Measurements from ENCODE around the gene ZNF133. TPM values are rescaled to one million over a fixed set of nuclear protein-coding genes. Genes with fewer than 3 reads are reported as not detected.

Gene ZNF133
- total and polyA plus RNA-seq, 12 donors = 4.9 to 16.6 (median 6.0) TPM

DNA sequence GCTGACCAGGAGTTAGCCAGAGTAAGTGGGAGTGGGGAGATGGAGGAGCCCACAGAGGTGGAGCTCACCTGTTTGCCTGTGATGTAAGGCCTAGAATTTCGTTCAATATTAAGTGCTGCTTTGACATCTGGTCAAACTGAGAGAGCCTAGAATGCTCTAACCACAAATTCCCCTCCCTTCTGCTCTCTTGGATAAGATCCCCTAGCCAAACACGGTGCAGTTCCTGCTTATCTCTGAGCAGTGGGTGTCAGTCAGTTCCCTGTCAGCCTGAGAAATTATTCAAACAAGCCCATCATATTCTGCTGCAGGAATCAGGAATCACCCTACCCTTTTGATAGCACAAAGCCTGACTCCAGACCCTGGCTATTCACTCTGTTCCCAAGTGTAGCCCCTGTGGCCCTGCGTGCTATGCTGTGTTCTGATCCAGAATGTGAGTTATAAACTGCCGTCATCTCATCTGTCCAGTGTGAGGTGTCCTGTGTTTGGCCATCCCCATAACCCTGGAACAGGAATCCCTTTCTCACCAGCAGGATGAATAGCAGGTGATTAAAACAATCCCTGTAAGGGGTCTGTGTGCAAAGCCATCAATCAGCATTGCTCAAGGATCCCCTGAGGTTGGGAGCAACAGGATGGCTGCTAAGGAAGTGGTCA, 31.8 kb upstream of the ZNF133 start:
- intact Hi-C loops (cut with DNase I) = no loop called here
- 42 to 51% methylated on average over 4 of the region's 4 CpGs for WGBS, 2 donors
- no peak for ATAC-seq
- Histone ChIP-seq H3K4me1 (no peaks in the 10 kb centered on the region), H3K36me3 (no peaks in the 10 kb centered on the region), H3K27me3 (peaks cover 0 to 19% (median 0%) of the 10 kb centered on the region in 7 donors), H3K9me3 (no peaks in the 10 kb centered on the region), H3K27ac (no peak overlapping the region), H3K4me3 (no peak overlapping the region)
- DNase-seq = no peak
- TF ChIP-seq, protein P1, sequence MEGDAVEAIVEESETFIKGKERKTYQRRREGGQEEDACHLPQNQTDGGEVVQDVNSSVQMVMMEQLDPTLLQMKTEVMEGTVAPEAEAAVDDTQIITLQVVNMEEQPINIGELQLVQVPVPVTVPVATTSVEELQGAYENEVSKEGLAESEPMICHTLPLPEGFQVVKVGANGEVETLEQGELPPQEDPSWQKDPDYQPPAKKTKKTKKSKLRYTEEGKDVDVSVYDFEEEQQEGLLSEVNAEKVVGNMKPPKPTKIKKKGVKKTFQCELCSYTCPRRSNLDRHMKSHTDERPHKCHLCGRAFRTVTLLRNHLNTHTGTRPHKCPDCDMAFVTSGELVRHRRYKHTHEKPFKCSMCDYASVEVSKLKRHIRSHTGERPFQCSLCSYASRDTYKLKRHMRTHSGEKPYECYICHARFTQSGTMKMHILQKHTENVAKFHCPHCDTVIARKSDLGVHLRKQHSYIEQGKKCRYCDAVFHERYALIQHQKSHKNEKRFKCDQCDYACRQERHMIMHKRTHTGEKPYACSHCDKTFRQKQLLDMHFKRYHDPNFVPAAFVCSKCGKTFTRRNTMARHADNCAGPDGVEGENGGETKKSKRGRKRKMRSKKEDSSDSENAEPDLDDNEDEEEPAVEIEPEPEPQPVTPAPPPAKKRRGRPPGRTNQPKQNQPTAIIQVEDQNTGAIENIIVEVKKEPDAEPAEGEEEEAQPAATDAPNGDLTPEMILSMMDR (IDR thresholded peaks at IDR 0.05) = no peak

DNA sequence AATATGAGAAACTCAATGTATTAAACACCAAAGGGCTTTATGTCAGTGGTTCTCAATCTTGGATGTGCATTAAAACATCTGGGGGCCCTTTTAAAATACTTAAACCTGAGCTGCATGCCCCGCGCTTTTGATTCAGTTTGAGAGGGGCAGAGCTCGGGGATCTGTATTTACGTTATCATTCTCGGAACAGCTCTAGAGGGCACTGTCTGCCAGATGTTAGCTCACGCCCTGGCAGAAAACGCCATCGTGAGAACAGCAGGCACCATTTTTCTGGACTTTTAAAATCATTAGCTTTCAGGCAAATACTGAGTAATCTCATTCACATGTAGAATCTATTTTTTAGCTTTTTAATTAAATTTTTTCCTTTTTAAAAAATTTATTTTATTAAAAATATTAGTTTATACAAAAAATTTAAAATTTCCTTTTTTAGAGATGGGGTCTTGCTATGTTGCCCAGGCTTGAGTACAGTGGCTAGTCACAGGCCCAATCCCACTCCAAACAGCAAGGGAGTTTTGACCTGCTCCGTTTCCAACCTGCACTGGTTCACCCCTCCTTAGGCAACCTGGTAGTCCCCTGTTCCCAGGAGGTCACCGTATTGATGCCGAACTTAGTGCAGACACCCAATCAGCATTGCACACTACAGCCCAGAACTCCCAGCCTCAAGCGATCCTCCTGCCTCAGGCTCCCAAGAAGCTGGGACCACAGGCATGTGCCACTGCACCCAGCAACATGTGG, 30.0 kb upstream of the ZNF133 start:
- ATAC-seq (no peak), DNase-seq (no peak)
- Histone ChIP-seq H3K27me3 (peaks cover 0 to 19% (median 0%) of the 10 kb centered on the region in 7 donors), H3K4me1 (no peaks in the 10 kb centered on the region), H3K4me3 (no peak overlapping the region), H3K27ac (no peak overlapping the region), H3K9me3 (no peaks in the 10 kb centered on the region), H3K36me3 (no peaks in the 10 kb centered on the region)
- intact Hi-C loops (cut with DNase I) = no loop called here
- WGBS, 2 donors = 71 to 73% methylated on average over 12 of the region's 12 CpGs
- TF ChIP-seq, protein P1 (IDR thresholded peaks at IDR 0.05) = no peak

DNA sequence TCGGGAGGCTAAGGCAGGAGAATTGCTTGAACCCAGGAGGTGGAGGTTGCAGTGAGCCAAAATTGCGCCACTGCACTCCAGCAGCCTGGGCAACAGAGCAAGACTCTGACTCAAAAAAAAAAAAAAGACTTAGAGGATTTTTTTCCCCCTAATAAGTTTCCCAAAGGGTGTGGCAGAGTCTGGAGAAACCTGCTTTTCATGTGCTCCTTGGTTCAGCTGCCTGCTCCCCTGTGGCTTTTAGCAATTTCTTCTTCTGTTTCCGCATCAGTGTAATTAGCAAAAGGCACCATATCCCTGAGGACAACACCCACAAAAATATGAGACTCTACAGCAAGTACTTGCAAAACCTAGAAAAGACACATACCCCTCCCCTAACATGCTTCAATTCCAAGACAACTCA, 28.6 kb upstream of the ZNF133 start:
- Histone ChIP-seq H3K27me3 (peaks cover 0 to 19% (median 0%) of the 10 kb centered on the region in 7 donors), H3K9me3 (no peaks in the 10 kb centered on the region), H3K4me3 (no peak overlapping the region), H3K36me3 (no peaks in the 10 kb centered on the region), H3K27ac (no peak overlapping the region), H3K4me1 (no peaks in the 10 kb centered on the region)
- WGBS, 2 donors = 89 to 90% methylated on average over 3 of the region's 3 CpGs
- DNase-seq (no peak), ATAC-seq (no peak)
- TF ChIP-seq, protein P1 (IDR thresholded peaks at IDR 0.05) = no peak
- intact Hi-C loops (cut with DNase I) = no loop called here

DNA sequence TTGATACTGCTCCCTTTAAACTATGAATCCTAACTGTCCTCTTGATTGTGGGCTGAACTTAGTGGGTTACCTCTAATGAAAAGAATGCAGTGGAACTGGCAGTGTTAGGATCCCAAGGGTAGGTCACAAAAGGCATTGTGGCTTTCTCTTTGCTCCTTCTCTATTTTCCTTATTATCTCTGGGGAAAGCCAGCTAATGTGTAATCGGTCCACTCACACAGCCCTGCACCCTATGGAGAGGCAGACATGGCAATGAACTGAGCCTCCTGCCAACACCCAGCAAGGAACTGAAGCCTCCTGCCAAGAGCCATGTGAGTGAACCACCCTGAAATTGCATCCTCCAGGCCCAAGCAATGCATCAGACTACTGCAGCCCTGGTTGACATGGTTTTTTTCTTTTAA, 24.6 kb upstream of the ZNF133 start:
- TF ChIP-seq, protein P1 (IDR thresholded peaks at IDR 0.05) = no peak
- ATAC-seq (no peak), DNase-seq (no peak)
- intact Hi-C loops (cut with DNase I) = no loop called here
- no peaks in the 10 kb centered on the region for H3K4me1 ChIP-seq
- no peaks in the 10 kb centered on the region for H3K36me3 ChIP-seq
- no peak overlapping the region for H3K4me3 ChIP-seq
- H3K27me3 ChIP-seq = peaks cover 0 to 31% (median 7%) of the 10 kb centered on the region in 7 donors
- H3K27ac ChIP-seq = no peak overlapping the region
- 47 to 58% methylated on average over 1 of the region's 1 CpG for WGBS, 2 donors
- H3K9me3 ChIP-seq = no peaks in the 10 kb centered on the region

Measured in heart right ventricle (tissue), 16 donors.